IPS DF 6.9 (cell line): ENCODE results near the gene APOLD1.

Source experiments
- DNase-seq: peaks from one replicate; pipeline ENCODE4 v3.0.0-alpha.2; 2013; ENCODE audit warnings: low read depth, low spot score
- H3K27ac ChIP-seq: one replicate; pipeline ENCODE4 v1.5.1; 2013; ENCODE audit warnings: low read length, control low read depth
- H3K27me3 ChIP-seq: 2 replicates; pipeline ENCODE4 v1.6.1; 2013; ENCODE audit warnings: mild to moderate bottlenecking, low read length; ENCODE audit not compliant: control insufficient read depth, insufficient read depth
- H3K36me3 ChIP-seq: 2 replicates; pipeline ENCODE4 v1.6.1; 2013; ENCODE audit warnings: low read length; ENCODE audit not compliant: control insufficient read depth, insufficient read depth
- H3K4me1 ChIP-seq: 2 replicates; pipeline ENCODE4 v1.6.1; 2013; ENCODE audit warnings: low read length; ENCODE audit not compliant: control insufficient read depth, insufficient read depth
- H3K4me3 ChIP-seq: 2 replicates; pipeline ENCODE4 v1.5.1; 2013; ENCODE audit warnings: mild to moderate bottlenecking, low read length
- H3K9me3 ChIP-seq: 2 replicates; pipeline ENCODE4 v1.6.1; 2013; ENCODE audit warnings: low read length, inconsistent platforms; ENCODE audit not compliant: control insufficient read depth, insufficient read depth
- WGBS: extraction: QIAGEN DNeasy Blood & Tissue Kit; methylation state at CpG from one replicate; pipeline ENCODE4 v1.1.7; 2013; ENCODE audit warnings: mixed read lengths, missing lambda C conversion rate; ENCODE audit not compliant: insufficient read length, insufficient coverage; 5-methylcytosine and 5-hydroxymethylcytosine counted together

Gene APOLD1

GRCh38 chr12:12786351-12786705 is 869 bp downstream of the APOLD1 start:
- Histone ChIP-seq H3K27ac (no peak overlapping the region), H3K27me3 (peaks cover 15% of the 10 kb centered on the region; the same call in 1 of the 2 replicates), H3K9me3 (no peaks in the 10 kb centered on the region), H3K4me1 (peaks cover 7% of the 10 kb centered on the region), H3K4me3 (no peak overlapping the region; the same call in 1 of the 2 replicates), H3K36me3 (no peaks in the 10 kb centered on the region)
- DNase-seq, result no peak
- no CpG with 5 or more reads among the region's 4 CpGs for WGBS

DNA sequence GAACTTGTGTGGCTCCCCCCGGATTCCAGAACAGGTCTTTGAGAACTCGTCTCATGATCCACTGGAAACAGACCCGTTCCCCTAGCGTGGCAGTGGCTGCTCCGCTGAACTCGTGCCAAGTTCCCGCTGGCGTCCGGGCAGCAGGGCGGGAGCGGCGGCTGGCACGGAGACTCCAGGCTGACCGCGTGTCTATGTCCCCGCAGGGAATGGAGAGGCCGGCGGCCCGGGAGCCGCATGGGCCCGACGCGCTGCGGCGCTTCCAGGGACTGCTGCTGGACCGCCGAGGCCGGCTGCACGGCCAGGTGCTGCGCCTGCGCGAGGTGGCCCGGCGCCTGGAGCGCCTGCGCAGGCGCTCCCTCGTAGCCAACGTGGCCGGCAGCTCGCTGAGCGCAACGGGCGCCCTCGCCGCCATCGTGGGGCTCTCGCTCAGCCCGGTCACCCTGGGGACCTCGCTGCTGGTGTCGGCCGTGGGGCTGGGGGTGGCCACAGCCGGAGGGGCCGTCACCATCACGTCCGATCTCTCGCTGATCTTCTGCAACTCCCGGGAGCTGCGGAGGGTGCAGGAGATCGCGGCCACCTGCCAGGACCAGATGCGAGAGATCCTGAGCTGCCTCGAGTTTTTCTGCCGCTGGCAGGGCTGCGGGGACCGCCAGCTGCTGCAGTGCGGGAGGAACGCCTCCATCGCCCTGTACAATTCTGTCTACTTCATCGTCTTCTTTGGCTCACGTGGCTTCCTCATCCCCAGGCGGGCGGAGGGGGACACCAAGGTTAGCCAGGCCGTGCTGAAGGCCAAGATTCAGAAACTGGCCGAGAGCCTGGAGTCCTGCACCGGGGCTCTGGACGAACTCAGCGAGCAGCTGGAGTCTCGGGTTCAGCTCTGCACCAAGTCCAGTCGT is 1.5 kb downstream of the APOLD1 start:
- WGBS, result no CpG with 5 or more reads among the region's 80 CpGs

GRCh38 chr12:12788131-12788530 is 2.7 kb downstream of the APOLD1 start:
- Histone ChIP-seq H3K4me1 (peaks cover 7% of the 10 kb centered on the region), H3K36me3 (no peaks in the 10 kb centered on the region), H3K27me3 (peaks cover 15% of the 10 kb centered on the region; the same call in 1 of the 2 replicates), H3K9me3 (no peaks in the 10 kb centered on the region), H3K27ac (no peak overlapping the region), H3K4me3 (no peak overlapping the region)
- no CpG with 5 or more reads among the region's 6 CpGs for WGBS
- no peak for DNase-seq

More for the DNA sequence above, 1.5 kb downstream of the APOLD1 start:
- peaks cover 7% of the 10 kb centered on the region for H3K4me1 ChIP-seq
- no peak overlapping the region for H3K27ac ChIP-seq
- DNase-seq, result no peak
- no peaks in the 10 kb centered on the region for H3K36me3 ChIP-seq
- peaks cover 15% of the 10 kb centered on the region; the same call in 1 of the 2 replicates for H3K27me3 ChIP-seq
- H3K9me3 ChIP-seq, result no peaks in the 10 kb centered on the region
- peak overlapping the region; percentile 36; the same call in 1 of the 2 replicates for H3K4me3 ChIP-seq

GRCh38 chr12:12788675-12789368 is 3.4 kb downstream of the APOLD1 start:
- H3K27ac ChIP-seq, result no peak overlapping the region
- DNase-seq, result no peak
- no CpG with 5 or more reads among the region's 9 CpGs for WGBS

GRCh38 chr12:12790956-12791355 is 5.5 kb downstream of the APOLD1 start:
- Histone ChIP-seq H3K27me3 (peaks cover 15% of the 10 kb centered on the region; the same call in 1 of the 2 replicates), H3K4me3 (no peak overlapping the region), H3K4me1 (peaks cover 6% of the 10 kb centered on the region), H3K9me3 (no peaks in the 10 kb centered on the region), H3K36me3 (no peaks in the 10 kb centered on the region), H3K27ac (no peak overlapping the region)
- no CpG with 5 or more reads among the region's 4 CpGs for WGBS
- no peak for DNase-seq

More at GRCh38 chr12:12788675-12789368, 3.4 kb downstream of the APOLD1 start:
- Histone ChIP-seq H3K4me1 (peaks cover 7% of the 10 kb centered on the region), H3K4me3 (no peak overlapping the region), H3K36me3 (no peaks in the 10 kb centered on the region), H3K27me3 (peaks cover 15% of the 10 kb centered on the region; the same call in 1 of the 2 replicates), H3K9me3 (no peaks in the 10 kb centered on the region)

- no peaks in the 10 kb centered on the region for H3K36me3 ChIP-seq
- no peak overlapping the region for H3K4me3 ChIP-seq
- H3K4me1 ChIP-seq, result peaks cover 3% of the 10 kb centered on the region
- WGBS, result no CpG with 5 or more reads among the region's 7 CpGs
- H3K9me3 ChIP-seq, result no peaks in the 10 kb centered on the region
- DNase-seq, result no peak
- peaks cover 12% of the 10 kb centered on the region; the same call in 1 of the 2 replicates for H3K27me3 ChIP-seq
- no peak overlapping the region for H3K27ac ChIP-seq
These were observed 6.4 kb downstream of the APOLD1 start for GRCh38 chr12:12791756-12792369.

DNA sequence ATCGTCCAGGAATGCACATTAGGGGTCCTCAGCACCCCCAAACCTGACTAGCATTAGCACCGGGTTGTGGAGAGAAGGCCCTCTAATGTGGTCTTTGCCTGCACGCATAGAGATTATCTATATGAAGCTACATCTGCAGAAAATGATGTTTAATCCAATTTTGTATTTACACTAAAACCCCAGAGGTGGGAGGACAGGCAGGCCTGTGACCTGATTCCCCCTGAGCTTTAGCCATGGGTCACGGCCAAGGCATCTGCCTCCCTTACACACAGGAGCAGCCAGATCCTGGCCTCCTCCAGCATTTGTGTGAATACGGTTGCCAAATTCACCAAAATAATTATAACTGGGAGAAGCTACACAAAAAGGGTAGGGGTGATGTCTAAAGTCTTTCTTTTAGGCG is 7.0 kb downstream of the APOLD1 start:
- Histone ChIP-seq H3K27me3 (peaks cover 8% of the 10 kb centered on the region; the same call in 1 of the 2 replicates), H3K9me3 (no peaks in the 10 kb centered on the region), H3K4me1 (peaks cover under 1% of the 10 kb centered on the region; the same call in 1 of the 2 replicates), H3K36me3 (no peaks in the 10 kb centered on the region), H3K27ac (no peak overlapping the region), H3K4me3 (no peak overlapping the region)
- no peak for DNase-seq
- no CpG with 5 or more reads among the region's 6 CpGs for WGBS

DNA sequence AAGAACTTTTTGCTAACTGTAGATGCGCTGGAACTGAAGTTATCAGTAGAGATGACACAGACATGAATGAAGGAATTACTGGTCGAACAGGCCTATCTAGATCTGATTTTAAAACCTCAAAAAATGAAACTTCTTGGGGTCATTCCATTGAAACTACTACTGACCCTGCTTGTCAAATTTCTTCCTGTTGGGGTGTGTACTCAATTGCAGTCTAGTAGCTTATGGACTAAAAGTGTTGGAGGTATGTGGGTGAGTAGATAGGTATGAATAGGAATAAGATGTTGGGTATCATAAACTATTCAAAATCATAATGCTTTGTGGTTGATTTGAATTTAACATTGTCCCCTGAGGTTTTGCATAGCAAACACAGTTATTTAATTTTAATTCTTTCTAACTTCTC is 9.2 kb downstream of the APOLD1 start:
- Histone ChIP-seq H3K4me3 (no peak overlapping the region), H3K27me3 (no peaks in the 10 kb centered on the region), H3K4me1 (0 out of 2 replicates have a peak, but pooled peaks cover 1% of the 10 kb centered on the region), H3K27ac (no peak overlapping the region), H3K9me3 (no peaks in the 10 kb centered on the region), H3K36me3 (no peaks in the 10 kb centered on the region)
- no CpG with 5 or more reads among the region's 2 CpGs for WGBS
- no peak for DNase-seq

DNA sequence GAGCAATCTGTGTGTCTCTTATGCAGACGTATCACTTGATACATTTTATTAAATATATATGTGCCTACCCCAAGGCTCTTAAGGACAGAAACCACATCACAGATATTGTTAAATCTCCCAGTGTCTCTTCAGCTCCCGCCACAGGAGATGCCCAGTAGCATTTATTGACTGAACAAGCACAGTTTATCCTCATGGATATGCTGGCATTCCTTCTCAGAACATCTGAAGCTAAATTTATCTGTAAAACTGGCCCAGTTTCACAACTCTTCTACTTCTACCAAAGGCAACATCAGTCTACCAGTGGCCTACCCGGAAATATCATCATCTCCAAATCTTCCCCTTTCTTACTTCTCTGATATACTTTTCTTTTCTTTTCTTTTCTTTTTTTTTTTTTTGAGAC is 10.7 kb downstream of the APOLD1 start:
- Histone ChIP-seq H3K27me3 (no peaks in the 10 kb centered on the region), H3K4me3 (no peak overlapping the region), H3K27ac (no peak overlapping the region), H3K36me3 (no peaks in the 10 kb centered on the region), H3K9me3 (no peaks in the 10 kb centered on the region), H3K4me1 (0 out of 2 replicates have a peak, but pooled peaks cover 1% of the 10 kb centered on the region)
- no CpG with 5 or more reads among the region's 3 CpGs for WGBS
- DNase-seq, result no peak
